ENCODE measurements around the gene ATP9B.

- no peak for TF ChIP-seq POLR2A (IDR thresholded peaks at IDR 0.05; ENCODE audit: low read length)
- TF ChIP-seq GATA1 (IDR thresholded peaks at IDR 0.05; ENCODE audit: low read depth, low read length): no peak
Observed at GRCh38 chr18:79378536-79379250, 309.5 kb downstream of the ATP9B start.
